ENCODE data around the gene LIX1. TPM values are rescaled to one million over a fixed set of nuclear protein-coding genes. Genes with fewer than 3 reads are reported as not detected.

LIX1 gene
- total RNA-seq, 2 donors from 2014 or later: not detected

DNA sequence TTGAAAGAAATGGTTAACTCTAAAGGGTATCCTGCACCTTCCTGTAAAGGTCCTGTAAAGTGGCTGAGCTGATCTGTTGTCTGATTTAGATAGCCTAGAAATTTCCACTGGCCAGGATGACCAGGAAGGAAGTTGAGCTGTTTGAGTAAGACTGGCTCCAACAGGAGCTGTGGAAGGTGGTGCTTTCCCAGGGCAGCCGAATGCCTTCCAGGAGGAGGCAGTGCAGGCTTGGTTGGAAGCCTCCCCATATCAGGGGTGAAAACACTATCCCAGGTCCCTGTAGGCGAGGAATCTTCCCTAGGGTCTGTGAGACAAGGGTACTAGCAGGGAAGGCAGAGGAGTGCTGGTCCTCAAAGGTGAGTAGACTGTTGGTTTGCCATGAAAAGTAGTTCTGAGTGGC, 98.4 kb downstream of the LIX1 start:
- DNase-seq (no peak), ATAC-seq (no peak)
- Mint-ChIP-seq H3K4me1 (peaks cover 5% of the 10 kb centered on the region), H3K27me3 (no peaks in the 10 kb centered on the region), H3K36me3 (ENCODE audit: low read depth) (no peaks in the 10 kb centered on the region), H3K4me3 (no peak overlapping the region), H3K27ac (no peak overlapping the region)
- H3K9me3 ChIP-seq (ENCODE audit: control insufficient read depth, low read length, poor library complexity, severe bottlenecking): no peaks in the 10 kb centered on the region

DNA sequence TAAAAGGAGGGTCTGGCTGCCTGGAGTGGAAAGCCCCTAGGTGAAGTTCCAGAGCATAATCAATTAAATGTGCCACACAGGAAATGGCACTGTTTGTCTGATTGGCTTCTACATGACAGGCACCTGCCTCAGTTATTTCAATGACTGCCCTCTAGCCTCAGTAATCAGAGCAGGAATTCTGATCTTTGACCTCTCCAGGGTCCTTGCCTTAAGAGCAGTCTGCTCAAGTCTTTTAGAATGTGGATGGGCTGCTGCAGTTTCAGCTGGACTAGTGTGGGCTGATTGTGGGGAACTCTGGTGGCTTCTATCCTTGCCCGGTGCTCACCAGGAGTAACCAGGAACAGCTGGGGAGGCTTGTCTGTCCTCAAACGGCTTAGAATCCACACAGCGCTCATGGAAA, 98.9 kb downstream of the LIX1 start:
- no peaks in the 10 kb centered on the region for H3K36me3 Mint-ChIP-seq (ENCODE audit: low read depth)
- no peak overlapping the region for H3K4me3 Mint-ChIP-seq
- H3K27me3 Mint-ChIP-seq: no peaks in the 10 kb centered on the region
- peaks cover 5% of the 10 kb centered on the region for H3K4me1 Mint-ChIP-seq
- H3K27ac Mint-ChIP-seq: no peak overlapping the region
- no peaks in the 10 kb centered on the region for H3K9me3 ChIP-seq (ENCODE audit: control insufficient read depth, low read length, poor library complexity, severe bottlenecking)
- no peak for ATAC-seq
- DNase-seq: no peak

- H3K27me3 Mint-ChIP-seq: no peaks in the 10 kb centered on the region
- H3K4me3 Mint-ChIP-seq: no peak overlapping the region
- no peaks in the 10 kb centered on the region for H3K9me3 ChIP-seq (ENCODE audit: control insufficient read depth, low read length, poor library complexity, severe bottlenecking)
- H3K4me1 Mint-ChIP-seq: peaks cover 5% of the 10 kb centered on the region
- H3K27ac Mint-ChIP-seq: no peak overlapping the region
- DNase-seq: no peak
- no peaks in the 10 kb centered on the region for H3K36me3 Mint-ChIP-seq (ENCODE audit: low read depth)
- no peak for ATAC-seq
These were observed 99.4 kb downstream of the LIX1 start for GRCh38 chr5:97042996-97043395.

Other genes starting within 250 kb of the LIX1 start
- 10 to 100 TPM; 72.4 to 80.7 TPM for gene LNPEP, start 206.5 kb downstream of the LIX1 start, total RNA-seq
- 10 to 100 TPM; 16.9 to 27.2 TPM for gene RIOK2, start 40.6 kb upstream of the LIX1 start, total RNA-seq

Data from T-helper 17 cell (primary cell).